Gastroesophageal sphincter (tissue), 4 donors: ENCODE measurements around the gene CDCA8. TPM values are rescaled to one million over a fixed set of nuclear protein-coding genes. Genes with fewer than 3 reads are reported as not detected.

Experiments used
- ATAC-seq: fragments of 150-250 bp; one replicate; pipeline ENCODE4 v1.9.1; 2016; ENCODE audit warnings: mild to moderate bottlenecking, moderate library complexity
- H3K27ac ChIP-seq, 4 donors: fragments of 200-600 bp; sonication (generic) in 3 of 4; 1 replicate in 3 of 4; 2 replicates in 1 of 4; pipeline ENCODE4 v1.5.1; 2016 to 2019
- H3K27me3 ChIP-seq: fragments of 200-600 bp; sonication (generic); one replicate; pipeline ENCODE4 v1.5.1; 2019
- H3K36me3 ChIP-seq, 2 donors: fragments of 200-600 bp; sonication (generic); one replicate each; pipeline ENCODE4 v1.5.1; 2019; ENCODE audit warnings: control low read depth in 1 of 2
- H3K4me1 ChIP-seq, 3 donors: fragments of 200-600 bp; sonication (generic); 1 replicate in 2 of 3; 2 replicates in 1 of 3; pipeline ENCODE4 v1.5.1; 2016 to 2019; ENCODE audit warnings: control low read depth in 2 of 3
- H3K4me3 ChIP-seq, 2 donors: fragments of 200-600 bp; sonication (generic); one replicate each; pipeline ENCODE4 v1.5.1; 2019; ENCODE audit warnings: mild to moderate bottlenecking in 1 of 2, moderate library complexity in 1 of 2
- H3K9me3 ChIP-seq, 3 donors: fragments of 200-600 bp; sonication (generic); one replicate each; pipeline ENCODE4 v1.5.1; 2017 to 2019; ENCODE audit warnings: control low read depth in 2 of 3
- CTCF ChIP-seq, 4 experiments: fragments of 200-600 bp in 2 of 4; fragments of 450-650 bp in 2 of 4; sonication (generic) in 1 of 4; IDR thresholded peaks; one replicate each; pipeline ENCODE4 v1.5.1; 2017 to 2019; ENCODE audit warnings: antibody characterized with exemption in 4 of 4, mild to moderate bottlenecking in 2 of 4, moderate library complexity in 2 of 4
- EP300 ChIP-seq: sonication (generic); formaldehyde crosslinking; IDR thresholded peaks from one replicate; pipeline ENCODE4 v1.6.1; 2017; ENCODE audit warnings: antibody characterized with exemption, mild to moderate bottlenecking
- POLR2A ChIP-seq, 2 donors: fragments of 450-650 bp; IDR thresholded peaks; one replicate each; pipeline ENCODE4 v1.6.1; 2017; ENCODE audit warnings: antibody characterized with exemption in 2 of 2, mild to moderate bottlenecking in 2 of 2, moderate library complexity in 1 of 2
- POLR2AphosphoS5 ChIP-seq: sonication (generic); formaldehyde crosslinking; IDR thresholded peaks from one replicate; pipeline ENCODE4 v1.6.1; 2017; ENCODE audit warnings: antibody characterized with exemption
- WGBS, 2 donors: methylation state at CpG; one replicate each; pipeline ENCODE4 v1.1.5; 2018; ENCODE audit warnings: low coverage in 1 of 2; 5-methylcytosine and 5-hydroxymethylcytosine counted together
- small RNA-seq, 4 donors: library from RNA; depleted of rRNA; stranded (forward); fragments of <200 nt; gene quantifications; one replicate each; pipeline ENCODE3, GENCODE V24; 2016
- total RNA-seq, 4 donors: library from RNA; depleted of rRNA; stranded (reverse); fragments of >200 nt; gene quantifications; one replicate each; pipeline ENCODE4 v1.1.0, GENCODE V29; 2016

Gene CDCA8
- total RNA-seq, 4 donors from 2014 or later: 0.13 to 1.1 (median 0.67) TPM

- Histone ChIP-seq H3K27ac (no peak overlapping the region), H3K36me3 (no peaks in the 10 kb centered on the region), H3K9me3 (no peaks in the 10 kb centered on the region), H3K27me3 (peaks cover 99% of the 10 kb centered on the region), H3K4me3 (no peak overlapping the region), H3K4me1 (peaks cover 0 to 17% (median 0%) of the 10 kb centered on the region in 3 donors)
- WGBS, 2 donors: 39% methylated on average over 2 of the region's 4 CpGs; no CpG with 5 or more reads in 1 of the 2 donors
- ATAC-seq: no peak
- TF ChIP-seq EP300 (no peak), POLR2A (IDR thresholded peaks at IDR 0.05) (no peak), CTCF (IDR thresholded peaks at IDR 0.05) (no peak), POLR2AphosphoS5 (no peak)
These were observed 63.7 kb downstream of the CDCA8 start for GRCh38 chr1:37755951-37756560.

Small RNAs within 50 kb of the gene (small RNA-seq; reads per million reads assigned to genes)
- gene RF00019: 0 reads per million in 4 donors

Other genes with a start within 250 kb of the CDCA8 start
- 10 to 100 TPM in 2 of 4 donors, 1 to 10 TPM in 2; 7.3 to 14.4 (median 10.6) TPM for gene ZC3H12A, start 217.9 kb upstream of the CDCA8 start, total RNA-seq
- gene MEAF6, start 177.8 kb upstream of the CDCA8 start, total RNA-seq: 100 to 1,000 TPM in 2 of 4 donors, 10 to 100 TPM in 2; 89.7 to 129 (median 100) TPM
- 10 to 100 TPM; 10.3 to 17.8 (median 14.1) TPM for gene SNIP1, start 138.2 kb upstream of the CDCA8 start, total RNA-seq
- 10 to 100 TPM; 10.2 to 15.7 (median 12.6) TPM for gene DNALI1, start 135.6 kb upstream of the CDCA8 start, total RNA-seq
- 10 to 100 TPM; 26.7 to 43.2 (median 29.7) TPM for gene GNL2, start 96.6 kb upstream of the CDCA8 start, total RNA-seq
- gene RSPO1, start 57.6 kb upstream of the CDCA8 start, total RNA-seq: 1 to 10 TPM in 3 of 4 donors, under 1 TPM in 1; 0.47 to 4.0 (median 2.5) TPM
- gene EPHA10, start 72.6 kb downstream of the CDCA8 start, total RNA-seq: under 1 TPM; 0.12 to 0.93 (median 0.51) TPM
- gene MANEAL, start 101.3 kb downstream of the CDCA8 start, total RNA-seq: 1 to 10 TPM; 1.5 to 2.8 (median 2.7) TPM
- gene C1orf122, start 115.3 kb downstream of the CDCA8 start, total RNA-seq: 10 to 100 TPM; 53.7 to 73.0 (median 62.5) TPM
- 10 to 100 TPM; 13.6 to 16.9 (median 15.4) TPM for gene YRDC, start 115.7 kb downstream of the CDCA8 start, total RNA-seq
- gene MTF1, start 167.1 kb downstream of the CDCA8 start, total RNA-seq: 1 to 10 TPM; 3.8 to 7.6 (median 5.4) TPM